GM12878 (cell line): ENCODE measurements around the gene PIGX. TPM values are rescaled to one million over a fixed set of nuclear protein-coding genes. Genes with fewer than 3 reads are reported as not detected.

Experiments used
- ATAC-seq: fragments of 200-7000 bp; cut with Tn5 transposase; 3 replicates; pipeline ENCODE4 v1.9.1; 2020; ENCODE audit warnings: mild to moderate bottlenecking, moderate library complexity
- BruUV-seq: library from RNA; stranded (reverse); fragments of 400-500 nt; replicated peaks from 2 replicates; lab custom pipeline; 2021; lab: Mats Ljungman, UMichigan
- CTCF ChIA-PET: fragments of 300-600 bp; sonication (Branson Sonifier 250); formaldehyde crosslinking; extraction: SDS; loops from one replicate; lab custom pipeline; 2021; ENCODE audit warnings: inconsistent platforms; lab: Yijun Ruan, JAX
- POLR2A ChIA-PET: fragments of 350-600 bp; formaldehyde crosslinking; extraction: SDS; loops from one replicate; lab custom pipeline; 2021; ENCODE audit warnings: inconsistent platforms; lab: Charles Lee
- RAD21 ChIA-PET: fragments of 300-600 bp; sonication (Branson Sonifier 250); formaldehyde crosslinking; loops from one replicate; lab custom pipeline; 2023; ENCODE audit warnings: antibody characterized with exemption; ENCODE audit not compliant: unreplicated experiment; lab: Charles Lee
- SMC1A ChIA-PET: fragments of 300-600 bp; sonication (Branson Sonifier 250); formaldehyde crosslinking; loops from one replicate; lab custom pipeline; 2023; ENCODE audit not compliant: unreplicated experiment, uncharacterized antibody; lab: Charles Lee
- DNase-seq: peaks from one replicate; pipeline ENCODE4 v3.0.0-alpha.2; 2011; ENCODE audit warnings: low read depth, low spot score
- FAIRE-seq: peaks from 3 replicates; lab custom pipeline; 2011; peaks lifted over from hg19 to GRCh38; lab: Jason Lieb, UNC
- H2AFZ ChIP-seq: 2 replicates; pipeline ENCODE4 v1.6.0; 2011; ENCODE audit warnings: low read depth, low read length, control low read depth; ENCODE audit not compliant: control insufficient read depth
- H3K27ac ChIP-seq: 2 replicates; pipeline ENCODE4 v1.5.1; 2011; ENCODE audit warnings: control low read depth; ENCODE audit not compliant: control insufficient read depth, insufficient read depth
- H3K27me3 ChIP-seq, 2 experiments: replicated peaks in 1 of 2; 2 replicates each; pipeline versions ENCODE4 v1.6.0 to v1.6.1; 2011; ENCODE audit warnings: low read length in 1 of 2; ENCODE audit not compliant: control insufficient read depth in 2 of 2, insufficient read depth in 2 of 2
- H3K36me3 ChIP-seq, 2 experiments: 2 replicates each; pipeline ENCODE4 v1.5.1; 2011; ENCODE audit warnings: low read length in 1 of 2; ENCODE audit not compliant: control insufficient read depth in 2 of 2, insufficient read depth in 2 of 2
- H3K4me1 ChIP-seq: 2 replicates; pipeline ENCODE4 v1.6.1; 2011; ENCODE audit warnings: mild to moderate bottlenecking, low read length, moderate library complexity, mixed read lengths; ENCODE audit not compliant: control insufficient read depth, insufficient read depth
- H3K4me2 ChIP-seq: 2 replicates; pipeline ENCODE4 v1.6.0; 2011; ENCODE audit warnings: control low read depth; ENCODE audit not compliant: control insufficient read depth, insufficient read depth
- H3K4me3 ChIP-seq: fragments of 200-600 bp; sonication (generic); 2 replicates; pipeline ENCODE4 v1.5.1; 2016
- H3K79me2 ChIP-seq: 2 replicates; pipeline ENCODE4 v1.6.0; 2011; ENCODE audit warnings: low read length; ENCODE audit not compliant: control insufficient read depth, insufficient read depth
- H3K9ac ChIP-seq: 2 replicates; pipeline ENCODE4 v1.8.0; 2011; ENCODE audit warnings: low read length, control low read depth, mixed read lengths; ENCODE audit not compliant: control insufficient read depth, insufficient read depth
- H3K9me3 ChIP-seq: replicated peaks from 3 replicates; pipeline ENCODE4 v1.5.1; 2011; ENCODE audit warnings: mild to moderate bottlenecking, low read length; ENCODE audit not compliant: control insufficient read depth, insufficient read depth
- H4K20me1 ChIP-seq: 2 replicates; pipeline ENCODE4 v1.6.0; 2011; ENCODE audit not compliant: control insufficient read depth, insufficient read depth
- E2F4 ChIP-seq: IDR thresholded peaks from 2 replicates; pipeline ENCODE4 v1.6.1; 2012; ENCODE audit warnings: low read depth, low read length, improper control_type of control experiment
- E4F1 ChIP-seq: fragments of 450-650 bp; IDR thresholded peaks from 2 replicates; pipeline ENCODE4 v1.6.1; 2018; ENCODE audit warnings: borderline replicate concordance, mild to moderate bottlenecking; ENCODE audit not compliant: partially characterized antibody
- MEF2B ChIP-seq: fragments of 450-650 bp; IDR thresholded peaks from 2 replicates; pipeline ENCODE4 v1.6.1; 2018; ENCODE audit warnings: mild to moderate bottlenecking, moderate library complexity; ENCODE audit not compliant: partially characterized antibody, poor library complexity, severe bottlenecking
- RFX5 ChIP-seq: IDR thresholded peaks from 2 replicates; pipeline ENCODE4 v1.6.1; 2011; ENCODE audit warnings: low read depth, low read length, improper control_type of control experiment
- SIX5 ChIP-seq: IDR thresholded peaks from 2 replicates; pipeline ENCODE4 v1.6.1; 2011; ENCODE audit warnings: mild to moderate bottlenecking, low read depth, low read length, moderate library complexity; ENCODE audit not compliant: severe bottlenecking
- SMAD5 ChIP-seq: IDR thresholded peaks from 2 replicates; pipeline ENCODE4 v1.6.1; 2016; ENCODE audit warnings: antibody characterized with exemption, low read depth
- SPI1 ChIP-seq: IDR thresholded peaks from 2 replicates; pipeline ENCODE4 v1.6.1; 2011; ENCODE audit warnings: low read depth, mild to moderate bottlenecking, low read length, moderate library complexity, borderline replicate concordance; ENCODE audit not compliant: insufficient read depth
- STAT3 ChIP-seq: IDR thresholded peaks from 2 replicates; pipeline ENCODE4 v1.6.1; 2011; ENCODE audit warnings: low read depth, low read length, improper control_type of control experiment
- WGBS: methylation state at CpG from one replicate; pipeline ENCODE4 v1.1.6; 2016; ENCODE audit warnings: low lambda C conversion rate; ENCODE audit not compliant: insufficient replicate concordance, insufficient coverage; ENCODE audit errors: missing lambda C conversion rate; 5-methylcytosine and 5-hydroxymethylcytosine counted together
- in situ Hi-C: fragments of 300-500 bp; cut with MboI; formaldehyde crosslinking; loops from 9 replicates; pipeline ENCODE4 v1.14.3; 2018; ENCODE audit warnings: mixed read lengths
- intact Hi-C: fragments of 100-400 bp; cut with micrococcal nuclease; formaldehyde crosslinking; loops from one replicate; pipeline ENCODE4 v1.14.2; 2022; ENCODE audit not compliant: unreplicated experiment
- polyA plus RNA-seq, 11 experiments: library from polyadenylated mRNA; depleted of rRNA in 4 of 11; unstranded in 6 of 11; stranded (reverse) in 5 of 11; fragments of >200 nt; fragmentation: Nextera tagmentation in 4 of 11; fragmentation: Illumina TruSeq in 1 of 11; extraction: Ambion mirVana in 4 of 11; extraction: Trizol in 1 of 11; gene quantifications; 1 replicate in 1 of 11; 2 replicates in 10 of 11; pipeline versions ENCODE4 v1.2.1 to v1.2.3, GENCODE V29; 2011 to 2016; ENCODE audit warnings: inconsistent platforms in 2 of 11, missing spikeins in 2 of 11, low read depth in 1 of 11
- total RNA-seq, 4 experiments: library from RNA; depleted of rRNA in 3 of 4; stranded (reverse); fragments of >200 nt in 3 of 4; fragmentation: Illumina TruSeq in 1 of 4; extraction: Trizol in 1 of 4; gene quantifications; 2 replicates each; pipeline versions ENCODE4 v1.2.1 to v1.2.3, GENCODE V29; 2013 to 2021
- TF ChIP-seq, protein P1 (sequence below): fragments of 450-650 bp; IDR thresholded peaks from 2 replicates; pipeline ENCODE4 v1.6.1; 2016; ENCODE audit warnings: mild to moderate bottlenecking

PIGX gene
- total and polyA plus RNA-seq, 10 of the 15 experiments (the other 5 are each of a cell fraction or from before 2014, with no cell fraction given), result 3.8 to 40.0 (median 22.3) TPM

DNA sequence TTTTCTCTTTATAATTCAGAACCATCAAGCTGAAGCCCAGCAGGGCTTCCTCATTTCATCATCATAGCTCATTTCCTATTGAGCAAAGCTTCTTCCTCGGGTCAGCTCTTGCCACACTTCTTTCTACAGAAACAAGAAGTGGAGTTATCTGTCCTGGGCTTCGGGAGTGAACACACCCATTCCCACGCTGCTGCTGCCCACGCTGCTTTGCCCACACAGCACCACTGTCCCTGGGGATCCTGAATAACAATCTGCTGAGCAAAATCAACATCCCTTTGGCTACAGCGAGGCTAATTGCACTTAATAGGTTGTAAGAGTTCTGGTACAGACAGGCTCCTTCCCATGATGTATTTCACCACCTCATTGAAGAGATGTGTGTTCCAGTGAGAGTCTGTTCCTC lies 23.8 kb upstream of the PIGX start:
- in situ Hi-C loops, result loop anchor here (5.0 kb wide), 1 partner anchor 81 kb away; no protein-coding TSS in a partner anchor
- no peak for FAIRE-seq
- WGBS, result 29% methylated on average over 5 of the region's 5 CpGs

More for the DNA sequence above, 23.8 kb upstream of the PIGX start:
- intact Hi-C loops, result no loop called here
- H3K4me3 ChIP-seq, result no peak overlapping the region
- H3K27me3 ChIP-seq, result no peaks in the 10 kb centered on the region
- no peaks in the 10 kb centered on the region; the same call in 1 of the 2 replicates for H3K4me1 ChIP-seq
- no peak overlapping the region for H3K4me2 ChIP-seq
- TF ChIP-seq MEF2B (no peak), SPI1 (no peak; the same call in 1 of the 2 replicates), SMAD5 (no peak), E2F4 (no peak), STAT3 (no peak), SIX5 (no peak), RFX5 (no peak), E4F1 (no peak)
- TF ChIP-seq, protein P1, sequence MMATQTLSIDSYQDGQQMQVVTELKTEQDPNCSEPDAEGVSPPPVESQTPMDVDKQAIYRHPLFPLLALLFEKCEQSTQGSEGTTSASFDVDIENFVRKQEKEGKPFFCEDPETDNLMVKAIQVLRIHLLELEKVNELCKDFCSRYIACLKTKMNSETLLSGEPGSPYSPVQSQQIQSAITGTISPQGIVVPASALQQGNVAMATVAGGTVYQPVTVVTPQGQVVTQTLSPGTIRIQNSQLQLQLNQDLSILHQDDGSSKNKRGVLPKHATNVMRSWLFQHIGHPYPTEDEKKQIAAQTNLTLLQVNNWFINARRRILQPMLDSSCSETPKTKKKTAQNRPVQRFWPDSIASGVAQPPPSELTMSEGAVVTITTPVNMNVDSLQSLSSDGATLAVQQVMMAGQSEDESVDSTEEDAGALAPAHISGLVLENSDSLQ, result no peak
- H3K27ac ChIP-seq, result no peak overlapping the region
- ATAC-seq (no peak), DNase-seq (no peak)
- H3K9ac ChIP-seq, result no peak overlapping the region
- no peak overlapping the region for H2AFZ ChIP-seq
- BruUV-seq, result no TSS peak
- H3K36me3 ChIP-seq, result no peaks in the 10 kb centered on the region
- POLR2A ChIA-PET, result no interaction called here
- no peaks in the 10 kb centered on the region for H4K20me1 ChIP-seq
- CTCF ChIA-PET, result interaction anchor here (0.8 to 5.8 kb wide), 6 partner anchors 11 to 282 kb away, joined by 3 to 144 read pairs (median 3); no protein-coding TSS in a partner anchor
- no peaks in the 10 kb centered on the region for H3K79me2 ChIP-seq
- H3K9me3 ChIP-seq, result no peaks in the 10 kb centered on the region
- SMC1A ChIA-PET, result interaction anchor here (1.0 to 5.0 kb wide), 7 partner anchors 11 to 283 kb away, joined by 3 to 72 read pairs (median 5); partner anchors contain the start of genes CEP19 and PIGX
- RAD21 ChIA-PET, result interaction anchor here (0.9 to 1.6 kb wide), 3 partner anchors 20 to 79 kb away, joined by 3 to 8 read pairs (median 4); no protein-coding TSS in a partner anchor
